ENCODE data around the gene MYO7B. TPM values are rescaled to one million over a fixed set of nuclear protein-coding genes. Genes with fewer than 3 reads are reported as not detected.

MYO7B gene
- total and polyA plus RNA-seq, 7 donors: 0.28 to 0.61 (median 0.49) TPM

GRCh38 chr2:127681288-127681804 lies 145.9 kb downstream of the MYO7B start:
- 7 to 10% (median 10%) methylated on average over 24 to 25 of the region's 25 CpGs for WGBS, 3 donors
- Histone ChIP-seq H3K4me1 (peaks cover 6% of the 10 kb centered on the region), H3K4me3 (peak overlapping the region; percentile 59), H3K27ac (peak overlapping the region; percentile 13), H3K27me3 (ENCODE audit: insufficient read depth in 3 of 3, low read length in 2 of 3) (no peaks in the 10 kb centered on the region), H3K9me3 (no peaks in the 10 kb centered on the region), H3K36me3 (ENCODE audit: insufficient read depth in 1 of 2, low read depth in 1 of 2) (no peaks in the 10 kb centered on the region)
- DNase-seq (peak; percentile 60 to 79), ATAC-seq (peak; percentile 78 to 87 (median 85))
- no peak for TF ChIP-seq CTCF (IDR thresholded peaks at IDR 0.05)
- intact Hi-C loops (cut with DNase I): no loop called here

GRCh38 chr2:127681976-127682857 lies 146.7 kb downstream of the MYO7B start:
- DNase-seq (no peak), ATAC-seq (no peak)
- no peaks in the 10 kb centered on the region for H3K27me3 ChIP-seq (ENCODE audit: insufficient read depth in 3 of 3, low read length in 2 of 3)
- H3K4me1 ChIP-seq: peaks cover 6% of the 10 kb centered on the region
- intact Hi-C loops (cut with DNase I): no loop called here
- no peaks in the 10 kb centered on the region for H3K9me3 ChIP-seq
- H3K27ac ChIP-seq: no peak overlapping the region
- no peak for TF ChIP-seq CTCF (IDR thresholded peaks at IDR 0.05)
- 94 to 95% (median 95%) methylated on average over 6 of the region's 6 CpGs for WGBS, 3 donors
- H3K36me3 ChIP-seq (ENCODE audit: insufficient read depth in 1 of 2, low read depth in 1 of 2): no peaks in the 10 kb centered on the region
- H3K4me3 ChIP-seq: peak overlapping the region; percentile 59

- no peaks in the 10 kb centered on the region for H3K36me3 ChIP-seq (ENCODE audit: insufficient read depth in 1 of 2, low read depth in 1 of 2)
- H3K27me3 ChIP-seq (ENCODE audit: insufficient read depth in 3 of 3, low read length in 2 of 3): no peaks in the 10 kb centered on the region
- ATAC-seq (no peak), DNase-seq (no peak)
- no peak overlapping the region for H3K4me3 ChIP-seq
- peaks cover 6% of the 10 kb centered on the region for H3K4me1 ChIP-seq
- H3K9me3 ChIP-seq: no peaks in the 10 kb centered on the region
- no peak for TF ChIP-seq CTCF (IDR thresholded peaks at IDR 0.05)
- intact Hi-C loops (cut with DNase I): no loop called here
- H3K27ac ChIP-seq: no peak overlapping the region
Measured at GRCh38 chr2:127683056-127683455, 147.6 kb downstream of the MYO7B start.

GRCh38 chr2:127683757-127684156 lies 148.3 kb downstream of the MYO7B start:
- no peak for TF ChIP-seq CTCF (IDR thresholded peaks at IDR 0.05)
- intact Hi-C loops (cut with DNase I): no loop called here
- H3K27ac ChIP-seq: no peak overlapping the region
- H3K4me1 ChIP-seq: peaks cover 6% of the 10 kb centered on the region
- no peak overlapping the region for H3K4me3 ChIP-seq
- H3K9me3 ChIP-seq: no peaks in the 10 kb centered on the region
- H3K27me3 ChIP-seq (ENCODE audit: insufficient read depth in 3 of 3, low read length in 2 of 3): no peaks in the 10 kb centered on the region
- DNase-seq (peak in 1 of 2 donors; percentile 64), ATAC-seq (no peak)
- WGBS, 3 donors: 28 to 52% (median 30%) methylated on average over 15 of the region's 15 CpGs
- no peaks in the 10 kb centered on the region for H3K36me3 ChIP-seq (ENCODE audit: insufficient read depth in 1 of 2, low read depth in 1 of 2)

Measured in psoas muscle (tissue), 8 donors.